A673 (cell line): ENCODE data around the gene PGM2L1.
A peak's percentile ranks its signal among the peaks of the same experiment; 100 is the strongest.

Experiments
- CTCF ChIP-seq: fragments of 300-800, 200-600 bp; sonication (generic); conservative IDR thresholded peaks from 2 replicates; pipeline ENCODE4 v1.5.1; 2017; ENCODE audit warnings: low read depth, mild to moderate bottlenecking, antibody characterized with exemption, low read length, moderate library complexity, mixed read lengths
- EZH2 ChIP-seq: fragments of 200-600 bp; sonication (generic); IDR thresholded peaks from 2 replicates; pipeline ENCODE4 v1.6.1; 2017; ENCODE audit warnings: borderline replicate concordance, low read depth, mild to moderate bottlenecking, mixed read lengths, antibody characterized with exemption, low read length; ENCODE audit not compliant: poor library complexity, severe bottlenecking

DNA sequence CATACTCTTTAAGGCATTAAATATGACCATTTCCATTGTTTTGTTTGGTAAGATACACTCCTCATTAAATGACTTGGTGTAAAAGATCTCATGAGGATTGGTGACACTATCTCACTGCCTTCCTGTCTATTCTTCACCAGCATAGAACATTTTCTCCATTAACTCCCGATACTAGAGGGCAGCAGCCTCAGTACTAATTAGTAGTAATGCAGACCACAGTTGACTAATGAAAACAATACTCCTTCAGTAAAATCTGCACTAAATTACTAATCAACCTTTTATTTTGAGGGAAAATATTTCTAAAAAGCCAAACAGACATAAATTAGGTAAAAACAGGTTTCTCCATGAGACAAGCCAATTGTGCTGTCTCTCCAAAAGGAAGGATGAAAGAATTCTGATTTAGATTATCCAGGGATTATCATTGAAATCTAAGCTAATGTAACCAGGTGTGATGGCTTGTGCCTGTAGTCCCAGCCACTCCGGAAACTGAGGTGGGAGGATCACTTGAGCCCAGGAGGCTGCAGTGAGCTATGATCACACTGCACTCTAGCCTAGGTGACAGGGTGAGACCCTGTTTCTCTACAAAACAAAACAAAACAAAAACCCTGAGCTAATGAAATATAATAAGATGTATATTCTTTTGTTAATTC, 9.4 kb downstream of the PGM2L1 start:
- TF ChIP-seq EZH2: no peak
- TF ChIP-seq CTCF: peak; percentile 95
